DMS 273 treated with DMSO at 0.1 percent for 48 hours (cell line): ENCODE data around the gene TICRR.

Source experiments
- DNase-seq: peaks from one replicate; lab custom pipeline; 2025; lab: John Stamatoyannopoulos, UW

Gene TICRR

DNA sequence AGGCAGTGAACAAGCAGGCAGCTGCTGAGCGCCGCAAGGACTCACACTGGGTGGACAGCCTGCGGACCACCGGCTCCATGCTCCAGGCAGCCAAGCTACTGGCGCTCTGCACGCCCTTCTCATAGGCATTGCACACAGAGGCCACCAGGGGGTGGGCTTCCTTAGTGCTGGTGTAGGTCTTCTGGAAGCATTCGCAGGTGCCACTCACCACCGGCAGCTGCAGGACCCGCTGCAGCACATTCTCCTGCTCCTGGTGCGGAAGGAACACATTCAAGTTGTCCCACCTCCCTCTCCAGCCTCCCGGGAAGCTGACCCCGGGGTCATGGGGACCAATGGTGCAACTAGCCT lies 97.9 kb downstream of the TICRR start:
- DNase-seq, result no peak

DNA sequence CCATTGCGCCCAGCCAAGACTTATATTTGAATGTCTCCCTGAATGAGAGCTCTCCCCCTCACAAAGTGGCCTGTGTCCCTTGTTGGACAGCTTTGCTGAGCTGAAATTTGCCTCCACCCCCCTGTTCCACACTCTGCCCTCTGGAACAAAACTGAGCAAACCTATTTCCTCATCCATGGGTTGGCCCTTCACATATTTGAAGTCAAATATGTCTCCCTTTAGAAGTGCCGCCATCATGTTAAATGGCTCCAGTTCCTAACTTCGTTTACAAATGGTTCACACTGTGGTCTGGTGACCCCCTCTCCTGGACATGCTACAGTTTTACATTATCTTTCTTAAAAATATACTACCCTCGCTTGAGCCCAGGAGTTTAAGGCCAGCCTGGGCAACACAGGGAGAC lies 99.3 kb downstream of the TICRR start:
- no peak for DNase-seq

DNA sequence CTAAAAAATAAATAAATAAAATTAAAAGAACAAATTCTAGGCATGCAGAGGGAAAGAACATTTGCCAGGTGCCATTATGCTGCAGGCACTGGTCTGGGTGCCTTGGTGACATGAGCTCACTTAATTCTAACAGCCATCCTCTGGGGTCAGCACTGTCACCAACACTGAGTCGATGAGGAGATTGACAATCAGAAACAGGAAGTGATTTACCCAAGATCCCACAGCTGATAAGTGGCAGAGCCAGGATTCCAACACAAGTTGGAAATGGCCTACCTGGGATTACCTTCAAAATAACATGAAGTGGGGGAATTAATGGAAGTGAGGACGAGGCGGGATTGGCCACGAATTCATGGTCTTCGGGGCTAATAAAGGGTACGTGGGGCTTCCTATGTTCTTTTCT lies 100.3 kb downstream of the TICRR start:
- no peak for DNase-seq

DNA sequence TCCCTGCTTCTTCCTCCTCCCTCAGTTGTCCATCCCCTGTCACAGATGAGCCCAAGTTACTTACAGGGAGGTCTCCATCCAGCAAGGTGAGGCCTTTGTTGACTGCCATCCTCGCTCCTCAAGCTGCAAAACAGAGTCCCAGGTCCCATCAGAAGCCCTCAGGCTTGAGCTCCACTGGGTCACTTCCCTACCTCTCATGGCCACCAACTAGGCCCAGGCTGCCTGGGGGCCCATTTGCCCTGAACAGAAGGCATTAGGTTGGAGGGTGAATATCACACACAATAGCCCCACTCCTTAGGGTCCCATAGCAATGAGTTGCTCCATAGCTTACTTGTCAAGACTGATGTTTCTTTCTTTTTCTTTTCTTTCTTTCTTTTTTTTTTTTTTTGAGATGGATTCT lies 102.1 kb downstream of the TICRR start:
- no peak for DNase-seq
